Body of pancreas (tissue), 4 donors: Measurements from ENCODE around the gene CBFA2T3.

ENCODE experiments used
- POLR2A ChIP-seq, 3 donors: fragments of 450-650 bp; IDR thresholded peaks; one replicate each; pipeline ENCODE4 v1.6.1; 2016; ENCODE audit warnings: antibody characterized with exemption in 3 of 3, mild to moderate bottlenecking in 2 of 3
- TF ChIP-seq, protein P1 (sequence below), 7 experiments: fragments of 450-650 bp in 4 of 7; fragments of 200-600 bp in 3 of 7; sonication (generic) in 3 of 7; IDR thresholded peaks; one replicate each; pipeline ENCODE4 v1.5.1; 2016 to 2019; ENCODE audit warnings: antibody characterized with exemption in 7 of 7

GRCh38 chr16:88960516-88960915, 16.5 kb downstream of the CBFA2T3 start:
- TF ChIP-seq, protein P1, sequence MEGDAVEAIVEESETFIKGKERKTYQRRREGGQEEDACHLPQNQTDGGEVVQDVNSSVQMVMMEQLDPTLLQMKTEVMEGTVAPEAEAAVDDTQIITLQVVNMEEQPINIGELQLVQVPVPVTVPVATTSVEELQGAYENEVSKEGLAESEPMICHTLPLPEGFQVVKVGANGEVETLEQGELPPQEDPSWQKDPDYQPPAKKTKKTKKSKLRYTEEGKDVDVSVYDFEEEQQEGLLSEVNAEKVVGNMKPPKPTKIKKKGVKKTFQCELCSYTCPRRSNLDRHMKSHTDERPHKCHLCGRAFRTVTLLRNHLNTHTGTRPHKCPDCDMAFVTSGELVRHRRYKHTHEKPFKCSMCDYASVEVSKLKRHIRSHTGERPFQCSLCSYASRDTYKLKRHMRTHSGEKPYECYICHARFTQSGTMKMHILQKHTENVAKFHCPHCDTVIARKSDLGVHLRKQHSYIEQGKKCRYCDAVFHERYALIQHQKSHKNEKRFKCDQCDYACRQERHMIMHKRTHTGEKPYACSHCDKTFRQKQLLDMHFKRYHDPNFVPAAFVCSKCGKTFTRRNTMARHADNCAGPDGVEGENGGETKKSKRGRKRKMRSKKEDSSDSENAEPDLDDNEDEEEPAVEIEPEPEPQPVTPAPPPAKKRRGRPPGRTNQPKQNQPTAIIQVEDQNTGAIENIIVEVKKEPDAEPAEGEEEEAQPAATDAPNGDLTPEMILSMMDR (IDR thresholded peaks at IDR 0.05), result no peak
- no peak for TF ChIP-seq POLR2A (IDR thresholded peaks at IDR 0.05)
